K562 (cell line): ENCODE data around the gene RNF135. TPM values are rescaled to one million over a fixed set of nuclear protein-coding genes. Genes with fewer than 3 reads are reported as not detected.

Experiments used
- ATAC-seq: fragments of 200-7000 bp; cut with Tn5 transposase; 3 replicates; pipeline ENCODE4 v1.9.1; 2020; ENCODE audit warnings: moderate library complexity
- BruUV-seq: library from RNA; stranded (reverse); fragments of 400-500 nt; replicated peaks from 2 replicates; lab custom pipeline; 2021; lab: Mats Ljungman, UMichigan
- CTCF ChIA-PET: fragments of 300-600 bp; formaldehyde crosslinking; extraction: SDS; loops from one replicate; lab custom pipeline; 2021; ENCODE audit warnings: low intra/inter-chr PET ratio; lab: Yijun Ruan, JAX
- POLR2A ChIA-PET: fragments of 300-600, 350-650 bp; sonication (Branson Sonifier 250); formaldehyde crosslinking; extraction: SDS; loops from one replicate; lab custom pipeline; 2021; ENCODE audit warnings: antibody characterized with exemption, inconsistent platforms; lab: Yijun Ruan, JAX
- DNase-seq, 4 experiments: peaks; one replicate each; pipeline versions ENCODE4 v3.0.0 to v3.0.0-alpha.2; 2011 to 2018; ENCODE audit warnings: low spot score in 3 of 4, mixed read lengths in 3 of 4; ENCODE audit errors: extremely low read depth in 1 of 4
- FAIRE-seq: peaks from 2 replicates; lab custom pipeline; 2011; peaks lifted over from hg19 to GRCh38; lab: Jason Lieb, UNC
- H2AFZ ChIP-seq: 2 replicates; pipeline ENCODE4 v1.6.0; 2011; ENCODE audit warnings: low read depth, low read length, control low read depth, inconsistent platforms
- H3K27ac ChIP-seq: fragments of 200-600 bp; 3 replicates; pipeline ENCODE4 v1.8.0; 2011; ENCODE audit warnings: low read depth, mild to moderate bottlenecking, control low read depth, inconsistent platforms, low read length, moderate library complexity, mixed read lengths; ENCODE audit errors: extremely low read depth
- H3K27me3 ChIP-seq, 2 experiments: fragments of 300-600 bp in 1 of 2; 2 replicates in 1 of 2; 3 replicates in 1 of 2; pipeline versions ENCODE4 v1.6.0 to v1.8.0; 2011; ENCODE audit warnings: inconsistent platforms in 2 of 2, low read length in 2 of 2, mild to moderate bottlenecking in 1 of 2, mixed read lengths in 1 of 2, moderate library complexity in 1 of 2; ENCODE audit not compliant: control insufficient read depth in 2 of 2, insufficient read depth in 2 of 2
- H3K36me3 ChIP-seq: fragments of 300-600 bp; 3 replicates; pipeline ENCODE4 v1.8.0; 2011; ENCODE audit warnings: mild to moderate bottlenecking, low read length, inconsistent platforms; ENCODE audit not compliant: control insufficient read depth, insufficient read depth
- H3K4me1 ChIP-seq, 2 experiments: fragments of 200-600 bp in 1 of 2; replicated peaks in 1 of 2; 2 replicates in 1 of 2; 3 replicates in 1 of 2; pipeline versions ENCODE4 v1.5.1 to v1.8.0; 2011; ENCODE audit warnings: inconsistent platforms in 2 of 2, low read length in 2 of 2, mild to moderate bottlenecking in 1 of 2, mixed read lengths in 1 of 2, moderate library complexity in 1 of 2; ENCODE audit not compliant: control insufficient read depth in 2 of 2, insufficient read depth in 2 of 2
- H3K4me2 ChIP-seq: 2 replicates; pipeline ENCODE4 v1.6.1; 2011; ENCODE audit warnings: low read length, control low read depth, inconsistent platforms, mixed read lengths; ENCODE audit not compliant: insufficient read depth
- H3K4me3 ChIP-seq: fragments of 200-600 bp; sonication (generic), shearing (Covaris generic); 2 replicates; pipeline ENCODE4 v1.5.1; 2016; ENCODE audit warnings: control low read depth, inconsistent platforms
- H3K79me2 ChIP-seq: fragments of 200-600 bp; 3 replicates; pipeline ENCODE4 v1.8.0; 2011; ENCODE audit warnings: low read length, inconsistent platforms; ENCODE audit not compliant: control insufficient read depth, insufficient read depth
- H3K9ac ChIP-seq, 2 experiments: 2 replicates each; pipeline versions ENCODE4 v1.6.0 to v1.6.1; 2011; ENCODE audit warnings: low read depth in 2 of 2, low read length in 2 of 2, control low read depth in 1 of 2, inconsistent platforms in 1 of 2, mild to moderate bottlenecking in 1 of 2, mixed read lengths in 1 of 2; ENCODE audit not compliant: insufficient read depth in 1 of 2
- H3K9me1 ChIP-seq: one replicate; pipeline ENCODE4 v1.6.0; 2011; ENCODE audit warnings: inconsistent platforms, mild to moderate bottlenecking, low read length, moderate library complexity; ENCODE audit not compliant: control insufficient read depth, insufficient read depth
- H3K9me3 ChIP-seq: replicated peaks from 2 replicates; pipeline ENCODE4 v1.5.1; 2011; ENCODE audit warnings: low read depth, low read length, inconsistent platforms; ENCODE audit not compliant: control insufficient read depth, insufficient read depth
- H4K20me1 ChIP-seq: replicated peaks from 2 replicates; pipeline ENCODE4 v1.6.1; 2011; ENCODE audit warnings: low read length, inconsistent platforms, mixed read lengths; ENCODE audit not compliant: control insufficient read depth, insufficient read depth
- CEBPG ChIP-seq, 3 experiments: fragments of 200-800 bp in 1 of 3; sonication (Bioruptor generic) in 1 of 3; sonication (generic) in 1 of 3; formaldehyde crosslinking in 1 of 3; IDR thresholded peaks in 2 of 3; conservative IDR thresholded peaks in 1 of 3; 2 replicates each; pipeline versions ENCODE4 v1.6.1 to v1.8.0; 2016 to 2022; ENCODE audit warnings: missing compliant biosample characterization in 2 of 3, missing genetic modification characterization in 2 of 3, mild to moderate bottlenecking in 1 of 3, missing genetic modification reagents in 1 of 3
- CREM ChIP-seq: IDR thresholded peaks from 2 replicates; pipeline ENCODE4 v1.6.1; 2014; ENCODE audit warnings: antibody characterized with exemption, low read depth
- CTBP1 ChIP-seq: fragments of 450-650 bp; IDR thresholded peaks from 2 replicates; pipeline ENCODE4 v1.6.1; 2016; ENCODE audit warnings: borderline replicate concordance
- GABPB2 ChIP-seq: fragments of 250-450 bp; sonication (Bioruptor Pico); conservative IDR thresholded peaks from 2 replicates; pipeline ENCODE4 v1.5.1; 2021; ENCODE audit warnings: mild to moderate bottlenecking
- KAT7 ChIP-seq: sonication (generic); formaldehyde crosslinking; IDR thresholded peaks from 2 replicates; pipeline ENCODE4 v1.8.0; 2022; ENCODE audit warnings: missing genetic modification reagents, mild to moderate bottlenecking, borderline replicate concordance
- L3MBTL2 ChIP-seq: fragments of 450-650 bp; IDR thresholded peaks from 2 replicates; pipeline ENCODE4 v1.6.1; 2016; ENCODE audit warnings: mild to moderate bottlenecking, moderate library complexity
- NFE2 ChIP-seq: IDR thresholded peaks from 2 replicates; pipeline ENCODE4 v1.6.1; 2014; ENCODE audit warnings: antibody characterized with exemption, low read depth
- NRF1 ChIP-seq, 2 experiments: fragments of 450-650 bp; IDR thresholded peaks in 1 of 2; conservative IDR thresholded peaks in 1 of 2; 2 replicates each; pipeline ENCODE4 v1.6.1; 2014; ENCODE audit warnings: mild to moderate bottlenecking in 2 of 2
- PRPF4 ChIP-seq: fragments of 200-400 bp; formaldehyde crosslinking; IDR thresholded peaks from one replicate; pipeline ENCODE4 v1.6.1; 2017; ENCODE audit warnings: low read length, low read depth, mild to moderate bottlenecking; ENCODE audit not compliant: insufficient read depth, poor library complexity, severe bottlenecking
- RCOR1 ChIP-seq, 2 experiments: IDR thresholded peaks; 2 replicates each; pipeline ENCODE4 v1.6.1; 2012; ENCODE audit warnings: low read depth in 2 of 2, low read length in 2 of 2, borderline replicate concordance in 1 of 2, improper control_type of control experiment in 1 of 2
- SIN3A ChIP-seq, 2 experiments: fragments of 150-350 bp in 1 of 2; IDR thresholded peaks; 2 replicates each; pipeline ENCODE4 v1.6.1; 2011 to 2016; ENCODE audit warnings: borderline replicate concordance in 2 of 2, low read depth in 2 of 2, low read length in 2 of 2, mild to moderate bottlenecking in 2 of 2, moderate library complexity in 2 of 2; ENCODE audit not compliant: control insufficient read depth in 1 of 2
- SP2 ChIP-seq: IDR thresholded peaks from 2 replicates; pipeline ENCODE4 v1.6.1; 2011; ENCODE audit warnings: mild to moderate bottlenecking, low read depth, low read length, moderate library complexity; ENCODE audit not compliant: poor library complexity, severe bottlenecking; ENCODE audit errors: extremely low read depth
- TEAD2 ChIP-seq: fragments of 450-650 bp; IDR thresholded peaks from 2 replicates; pipeline ENCODE4 v1.6.1; 2016; ENCODE audit warnings: missing genetic modification characterization, control low read depth, missing compliant biosample characterization
- TEAD4 ChIP-seq, 2 experiments: sonication (generic) in 1 of 2; formaldehyde crosslinking in 1 of 2; IDR thresholded peaks; 2 replicates each; pipeline versions ENCODE4 v1.6.1 to v1.8.0; 2012 to 2022; ENCODE audit warnings: borderline replicate concordance in 1 of 2, inconsistent platforms in 1 of 2, low read length in 1 of 2, mild to moderate bottlenecking in 1 of 2, missing genetic modification reagents in 1 of 2
- YY1 ChIP-seq, 3 experiments: IDR thresholded peaks; 2 replicates each; pipeline ENCODE4 v1.6.1; 2011; ENCODE audit warnings: low read length in 2 of 3, mild to moderate bottlenecking in 2 of 3, moderate library complexity in 2 of 3, borderline replicate concordance in 1 of 3, control low read depth in 1 of 3, low read depth in 1 of 3; ENCODE audit not compliant: insufficient read depth in 3 of 3, insufficient replicate concordance in 2 of 3, control insufficient read depth in 1 of 3, insufficient read length in 1 of 3; ENCODE audit errors: extremely low read depth in 1 of 3
- ZKSCAN1 ChIP-seq: fragments of 150-350 bp; IDR thresholded peaks from 2 replicates; pipeline ENCODE4 v1.6.1; 2016; ENCODE audit warnings: low read depth, low read length
- ZNF217 ChIP-seq: sonication (generic); formaldehyde crosslinking; IDR thresholded peaks from 2 replicates; pipeline ENCODE4 v1.8.0; 2022; ENCODE audit warnings: mild to moderate bottlenecking, missing genetic modification reagents
- WGBS: fragments of 100-300 bp; shearing (Covaris generic); methylation state at CpG from one replicate; pipeline ENCODE4 v1.1.6; 2016; ENCODE audit warnings: low coverage, mixed read lengths; ENCODE audit not compliant: insufficient coverage; ENCODE audit errors: missing lambda C conversion rate; 5-methylcytosine and 5-hydroxymethylcytosine counted together
- in situ Hi-C: fragments of 300-500 bp; cut with MboI; formaldehyde crosslinking; loops from 4 replicates; pipeline ENCODE4 v1.15.0; 2018; ENCODE audit warnings: inconsistent platforms, mixed read lengths
- intact Hi-C: fragments of 100-400 bp; cut with micrococcal nuclease; formaldehyde crosslinking; loops from 2 replicates; pipeline ENCODE4 v1.14.2; 2022
- polyA plus RNA-seq, 8 experiments: library from polyadenylated mRNA; depleted of rRNA in 4 of 8; stranded (reverse) in 5 of 8; unstranded in 3 of 8; fragments of >200 nt; fragmentation: Nextera tagmentation in 2 of 8; fragmentation: Illumina TruSeq in 1 of 8; extraction: Ambion mirVana in 2 of 8; extraction: Trizol in 1 of 8; gene quantifications; 2 replicates each; pipeline versions ENCODE4 v1.2.1 to v1.2.3, GENCODE V29; 2011 to 2014; ENCODE audit warnings: inconsistent platforms in 1 of 8, missing spikeins in 1 of 8
- total RNA-seq, 7 experiments: library from RNA; depleted of rRNA in 6 of 7; stranded (reverse); fragments of >200 nt in 6 of 7; fragmentation: Illumina TruSeq in 2 of 7; extraction: Trizol in 2 of 7; gene quantifications; 2 replicates each; pipeline versions ENCODE4 v1.2.1 to v1.2.3, GENCODE V29; 2011 to 2021; ENCODE audit warnings: low replicate concordance in 1 of 7
- TF ChIP-seq, protein P1 (sequence below): sonication (generic); formaldehyde crosslinking; IDR thresholded peaks from 2 replicates; pipeline ENCODE4 v1.8.1; 2022; ENCODE audit warnings: missing genetic modification reagents
- TF ChIP-seq, protein P2 (sequence below): IDR thresholded peaks from 2 replicates; pipeline ENCODE4 v1.6.1; 2016; ENCODE audit warnings: missing genetic modification characterization, missing compliant biosample characterization

Gene RNF135
- total and polyA plus RNA-seq, 9 of the 15 experiments (the other 6 are each of a cell fraction or from before 2014, with no cell fraction given): 0.08 TPM; not detected in 8

DNA sequence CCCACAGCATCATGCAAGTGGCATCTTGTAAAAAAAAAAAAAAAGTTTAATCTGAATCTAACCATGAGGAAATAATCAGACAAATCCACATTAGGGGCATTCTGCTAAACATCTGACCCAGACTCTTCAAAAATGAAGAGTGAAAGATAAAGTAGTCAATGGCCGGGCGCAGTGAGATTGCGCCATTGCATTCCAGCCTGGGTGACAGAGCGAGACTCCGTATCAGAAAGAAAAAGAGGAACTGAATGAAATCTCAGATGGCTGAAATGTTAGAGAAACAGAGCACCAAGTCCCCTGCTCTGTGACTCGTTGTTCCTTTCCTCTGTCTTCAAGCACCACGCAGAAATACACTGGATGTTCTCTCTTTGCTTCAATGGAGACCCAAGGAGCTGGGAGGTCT lies 12.7 kb upstream of the RNF135 start:
- in situ Hi-C loops (no loop called here), intact Hi-C loops (no loop called here)
- no peak overlapping the region for H2AFZ ChIP-seq
- H3K79me2 ChIP-seq: no peaks in the 10 kb centered on the region
- FAIRE-seq (peak; percentile 29), DNase-seq (no peak), ATAC-seq (peak; percentile 43)
- no peak overlapping the region for H3K4me2 ChIP-seq
- H3K9me1 ChIP-seq: no peaks in the 10 kb centered on the region
- no peak overlapping the region for H3K9ac ChIP-seq
- peaks cover 2 to 6% of the 10 kb centered on the region in 2 experiments; a peak in 1 of 5 replicates for H3K27me3 ChIP-seq
- H3K36me3 ChIP-seq: no peaks in the 10 kb centered on the region
- ChIA-PET CTCF (no interaction called here), POLR2A (interaction anchor here (0.6 to 0.7 kb wide), 2 partner anchors 199 to 945 kb away, joined by 3 to 4 read pairs; no protein-coding TSS in a partner anchor)
- BruUV-seq: no TSS peak
- no peaks in the 10 kb centered on the region for H3K4me1 ChIP-seq
- H3K27ac ChIP-seq: no peak overlapping the region
- no peaks in the 10 kb centered on the region for H3K9me3 ChIP-seq
- WGBS: 1% methylated on average over 7 of the region's 7 CpGs
- H4K20me1 ChIP-seq: no peaks in the 10 kb centered on the region
- no peak overlapping the region for H3K4me3 ChIP-seq
- TF ChIP-seq, protein P1, sequence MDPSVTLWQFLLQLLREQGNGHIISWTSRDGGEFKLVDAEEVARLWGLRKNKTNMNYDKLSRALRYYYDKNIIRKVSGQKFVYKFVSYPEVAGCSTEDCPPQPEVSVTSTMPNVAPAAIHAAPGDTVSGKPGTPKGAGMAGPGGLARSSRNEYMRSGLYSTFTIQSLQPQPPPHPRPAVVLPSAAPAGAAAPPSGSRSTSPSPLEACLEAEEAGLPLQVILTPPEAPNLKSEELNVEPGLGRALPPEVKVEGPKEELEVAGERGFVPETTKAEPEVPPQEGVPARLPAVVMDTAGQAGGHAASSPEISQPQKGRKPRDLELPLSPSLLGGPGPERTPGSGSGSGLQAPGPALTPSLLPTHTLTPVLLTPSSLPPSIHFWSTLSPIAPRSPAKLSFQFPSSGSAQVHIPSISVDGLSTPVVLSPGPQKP (CRISPR knock-in tag): no peak
- TF ChIP-seq GABPB2 (CRISPR knock-in tag) (no peak), L3MBTL2 (no peak), CTBP1 (no peak), TEAD4 (IDR thresholded peaks at IDR 0.05; ENCODE audit: low read length) (peak; percentile 77), TEAD4 (CRISPR knock-in tag; IDR thresholded peaks at IDR 0.05; ENCODE audit: borderline replicate concordance) (no peak), ZNF217 (no peak), TEAD2 (tag) (peak; percentile 85), CEBPG (CRISPR knock-in tag; IDR thresholded peaks at IDR 0.05) (peak; percentile 70), CEBPG (tag; conservative IDR thresholded peaks at IDR 0.05 in 1 of 2, IDR thresholded peaks at IDR 0.05 in 1 of 2) (peak; percentile 80 to 93), KAT7 (CRISPR knock-in tag) (no peak), SP2 (no peak), RCOR1 (IDR thresholded peaks at IDR 0.05; ENCODE audit: borderline replicate concordance in 1 of 2, low read depth in 2 of 2, low read length in 2 of 2) (peak in 1 of 2 experiments; percentile 60; a peak in 1 of 4 replicates), CREM (peak; percentile 69), NFE2 (0 out of 2 replicates have a peak, but pooled peaks have one; percentile 29), YY1 (IDR thresholded peaks at IDR 0.05; ENCODE audit: borderline replicate concordance in 1 of 3, control insufficient read depth in 1 of 3, extremely low read depth in 1 of 3, insufficient read depth in 3 of 3, insufficient read length in 1 of 3, insufficient replicate concordance in 2 of 3, low read depth in 1 of 3, low read length in 2 of 3) (peak in 1 of 3 experiments; percentile 33), PRPF4 (no peak), ZKSCAN1 (no peak), NRF1 (conservative IDR thresholded peaks at IDR 0.05 in 1 of 2, IDR thresholded peaks at IDR 0.05 in 1 of 2) (0 out of 4 replicates have a peak, but pooled peaks of 1 of the 2 experiments have one; percentile 25), SIN3A (IDR thresholded peaks at IDR 0.05; ENCODE audit: borderline replicate concordance in 2 of 2, control insufficient read depth in 1 of 2, low read depth in 2 of 2, low read length in 2 of 2) (no peak)
- TF ChIP-seq, protein P2, sequence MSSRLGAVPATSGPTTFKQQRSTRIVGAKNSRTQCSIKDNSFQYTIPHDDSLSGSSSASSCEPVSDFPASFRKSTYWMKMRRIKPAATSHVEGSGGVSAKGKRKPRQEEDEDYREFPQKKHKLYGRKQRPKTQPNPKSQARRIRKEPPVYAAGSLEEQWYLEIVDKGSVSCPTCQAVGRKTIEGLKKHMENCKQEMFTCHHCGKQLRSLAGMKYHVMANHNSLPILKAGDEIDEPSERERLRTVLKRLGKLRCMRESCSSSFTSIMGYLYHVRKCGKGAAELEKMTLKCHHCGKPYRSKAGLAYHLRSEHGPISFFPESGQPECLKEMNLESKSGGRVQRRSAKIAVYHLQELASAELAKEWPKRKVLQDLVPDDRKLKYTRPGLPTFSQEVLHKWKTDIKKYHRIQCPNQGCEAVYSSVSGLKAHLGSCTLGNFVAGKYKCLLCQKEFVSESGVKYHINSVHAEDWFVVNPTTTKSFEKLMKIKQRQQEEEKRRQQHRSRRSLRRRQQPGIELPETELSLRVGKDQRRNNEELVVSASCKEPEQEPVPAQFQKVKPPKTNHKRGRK: no peak
